T-helper 9 cell (primary cell): Measurements from ENCODE around the gene LYZL1.
"Not testable (repeated sequence)": the region's sequence is repeated elsewhere in the genome, so short reads cannot be mapped to it uniquely, and the experiment has no call there.

Experiments
- DNase-seq: peaks from one replicate; pipeline ENCODE4 v3.0.0-alpha.2; 2020

LYZL1 gene

GRCh38 chr10:29265210-29265768 is 23.6 kb upstream of the LYZL1 start:
- no peak for DNase-seq

DNA sequence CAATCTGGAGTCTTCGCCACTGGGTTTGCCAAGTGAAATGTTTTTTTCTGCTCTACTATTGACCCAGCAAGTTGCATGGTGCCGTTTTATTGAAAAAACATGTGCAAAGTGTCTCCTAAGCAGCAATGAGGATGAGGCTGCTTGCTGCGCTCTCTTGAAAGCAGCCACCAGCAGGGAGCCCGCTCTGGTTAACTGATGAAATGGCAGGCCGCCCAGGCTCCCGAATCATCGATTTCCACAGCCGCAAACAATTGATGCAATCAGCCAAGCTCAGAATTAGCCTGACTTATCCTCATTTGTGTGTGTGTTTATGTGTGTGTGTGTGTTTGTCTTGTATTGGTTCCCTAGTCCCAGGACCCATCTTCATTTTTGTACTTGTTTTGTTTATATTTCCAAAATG is 22.2 kb upstream of the LYZL1 start:
- DNase-seq, result no peak

- no peak for DNase-seq
These were observed 20.9 kb upstream of the LYZL1 start for GRCh38 chr10:29268011-29268410.

DNA sequence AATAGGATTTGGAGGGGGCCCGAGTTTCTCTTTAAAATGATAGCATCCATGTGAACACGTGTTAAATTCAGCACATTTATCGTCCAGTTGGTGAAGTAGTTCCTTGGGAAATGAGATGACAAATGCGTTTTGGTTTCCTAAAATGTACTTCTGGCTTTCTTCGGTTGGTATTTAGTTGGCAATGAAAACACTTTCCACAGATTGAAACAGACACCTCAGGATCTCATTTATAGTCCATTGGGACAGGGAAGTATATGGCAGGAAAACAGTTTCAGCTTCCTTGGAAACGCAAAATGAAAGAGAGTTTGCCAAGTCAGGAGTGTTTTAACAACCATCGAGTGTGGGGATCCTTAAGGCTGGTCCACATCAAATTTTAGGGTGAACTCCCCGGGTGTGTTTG is 19.4 kb upstream of the LYZL1 start:
- no peak for DNase-seq

DNA sequence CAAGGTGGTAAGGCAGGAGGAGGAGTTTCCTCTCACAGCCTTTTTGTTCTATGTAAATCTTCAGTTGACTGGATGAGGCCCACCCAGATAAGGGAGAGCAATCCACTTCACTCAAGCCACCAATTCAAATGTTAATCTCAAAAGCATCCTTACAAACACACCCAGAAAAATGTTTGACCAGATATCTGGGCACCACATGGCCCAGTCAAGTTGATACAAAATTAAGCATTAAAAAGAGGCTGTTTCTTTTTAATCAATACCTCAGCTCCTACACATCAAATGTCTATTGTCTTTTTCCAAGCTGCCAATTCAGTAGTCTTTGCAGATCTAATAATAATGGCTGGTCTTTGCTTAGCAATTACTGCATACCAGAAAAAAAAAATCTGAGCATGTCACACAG is 18.0 kb upstream of the LYZL1 start:
- DNase-seq, result no peak

GRCh38 chr10:29271877-29272276 is 17.0 kb upstream of the LYZL1 start:
- DNase-seq, result no peak

DNA sequence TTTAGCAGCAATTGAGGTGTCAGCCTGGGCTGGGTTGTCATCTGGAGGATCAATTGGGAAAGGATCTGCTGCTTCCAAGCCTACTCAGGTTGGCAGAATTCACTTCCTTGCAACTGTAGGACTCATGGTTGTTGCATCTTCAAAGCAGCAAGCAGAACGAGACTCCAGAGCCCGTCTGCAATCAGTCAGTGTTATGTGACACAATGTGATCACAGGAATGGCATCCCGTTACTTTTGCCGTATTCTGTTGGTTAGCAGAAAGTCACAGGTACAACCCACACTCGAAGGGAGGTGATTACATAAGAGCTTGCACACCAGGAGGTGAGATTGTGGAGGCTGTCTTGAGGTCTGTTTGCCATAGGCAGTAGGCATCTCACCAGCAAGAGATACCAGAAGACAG is 15.4 kb upstream of the LYZL1 start:
- DNase-seq, result no peak

DNA sequence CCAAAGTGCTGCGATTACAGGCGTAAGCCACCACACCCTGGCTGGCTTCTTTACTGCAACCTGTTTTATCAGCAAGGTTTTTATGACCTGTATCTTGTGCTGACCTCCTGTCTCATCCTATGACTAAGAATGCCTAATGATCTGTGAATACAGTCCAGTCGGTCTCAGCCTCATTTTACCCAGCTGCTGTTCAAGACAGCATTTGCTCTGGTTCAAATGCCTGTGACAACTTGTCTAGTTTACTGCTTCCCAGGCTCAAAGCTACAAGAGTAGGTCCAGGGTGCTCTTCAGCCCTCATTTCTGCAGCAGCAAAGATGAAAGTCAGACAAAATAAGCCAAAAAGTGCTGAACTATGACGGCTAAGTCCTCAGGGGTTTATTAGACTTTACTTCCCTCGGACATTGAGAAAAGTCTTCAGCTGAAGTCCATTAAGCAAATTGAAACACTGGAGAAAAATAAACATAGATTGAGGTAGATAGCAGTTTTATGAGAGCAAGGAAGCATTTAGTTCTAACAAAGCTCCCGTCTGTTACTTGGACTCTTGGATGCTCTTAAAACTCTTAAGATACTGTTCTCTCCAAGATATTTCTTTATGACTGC is 12.5 kb upstream of the LYZL1 start:
- DNase-seq, result no peak

DNA sequence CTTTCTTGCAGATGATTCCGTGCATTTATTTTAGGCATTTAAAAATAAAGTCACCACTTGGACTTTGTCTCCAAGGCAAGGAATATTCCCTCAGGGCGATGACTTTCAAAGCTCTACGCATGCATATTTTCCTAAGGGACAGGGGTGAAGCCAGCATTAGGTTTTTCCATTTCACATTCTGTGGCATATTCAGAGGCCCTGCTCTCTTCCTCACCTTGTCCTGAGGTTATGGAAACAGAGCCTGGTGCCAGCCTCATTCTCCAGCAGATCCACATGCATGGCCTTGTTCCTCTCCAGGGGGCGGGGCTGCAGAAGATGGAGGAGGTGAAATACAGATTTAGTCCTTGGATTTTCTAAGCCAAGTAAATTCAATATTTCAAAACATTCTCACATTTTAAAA is 11.6 kb upstream of the LYZL1 start:
- no peak for DNase-seq

DNA sequence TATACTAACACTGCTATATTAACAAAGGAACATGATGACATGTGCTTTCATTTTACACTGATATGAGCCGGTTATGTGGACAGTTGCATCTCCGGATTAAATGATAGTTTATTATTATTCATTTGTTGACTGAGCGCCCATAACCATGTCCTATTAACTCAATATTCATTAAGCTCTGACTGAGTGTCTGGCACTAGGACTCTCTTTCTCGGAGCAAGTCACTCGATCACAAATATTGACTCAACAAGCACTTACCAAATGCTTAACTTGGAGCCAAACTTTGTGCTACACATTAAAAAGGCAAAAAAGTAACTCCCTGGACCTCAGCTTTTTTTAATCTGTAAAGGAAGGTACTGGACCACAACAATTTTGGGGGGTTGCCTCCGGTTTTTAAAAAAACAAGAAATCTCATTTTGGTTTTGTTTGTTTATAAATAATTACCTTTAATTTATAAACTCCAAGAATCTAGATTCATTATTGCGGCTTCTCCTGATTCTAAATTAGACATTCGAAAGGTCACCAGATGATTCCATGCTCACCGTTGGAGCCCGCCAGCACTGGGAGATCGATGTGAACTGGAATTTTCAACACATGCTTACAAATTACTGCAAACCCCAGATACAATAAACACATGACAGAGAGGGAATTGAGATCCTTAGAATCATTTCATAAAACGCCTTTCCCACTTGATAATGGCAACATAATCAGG is 8.9 kb upstream of the LYZL1 start:
- no peak for DNase-seq

GRCh38 chr10:29280488-29280840 is 8.4 kb upstream of the LYZL1 start:
- DNase-seq, result no peak

- no peak for DNase-seq
These were observed 3.2 kb upstream of the LYZL1 start for GRCh38 chr10:29285624-29286051.

GRCh38 chr10:29287635-29288034 is 1.2 kb upstream of the LYZL1 start:
- DNase-seq, result no peak

- not testable (repeated sequence) for DNase-seq
These were observed 2.7 kb downstream of the LYZL1 start for GRCh38 chr10:29291561-29291960.

DNA sequence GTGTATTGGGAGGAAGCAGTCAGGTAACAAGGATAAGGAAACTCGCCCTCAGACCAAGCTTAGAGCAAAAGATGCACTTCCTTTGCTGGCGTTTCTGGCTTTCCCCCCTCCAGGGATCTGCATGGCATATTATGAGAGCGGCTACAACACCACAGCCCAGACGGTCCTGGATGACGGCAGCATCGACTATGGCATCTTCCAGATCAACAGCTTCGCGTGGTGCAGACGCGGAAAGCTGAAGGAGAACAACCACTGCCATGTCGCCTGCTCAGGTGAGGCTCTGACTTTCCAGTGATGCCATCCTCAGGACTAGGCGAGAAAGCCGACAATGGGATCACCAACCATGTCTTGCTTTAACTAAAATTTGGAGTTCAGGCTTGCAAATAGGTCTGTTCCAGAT is 3.5 kb downstream of the LYZL1 start:
- not testable (repeated sequence) for DNase-seq

DNA sequence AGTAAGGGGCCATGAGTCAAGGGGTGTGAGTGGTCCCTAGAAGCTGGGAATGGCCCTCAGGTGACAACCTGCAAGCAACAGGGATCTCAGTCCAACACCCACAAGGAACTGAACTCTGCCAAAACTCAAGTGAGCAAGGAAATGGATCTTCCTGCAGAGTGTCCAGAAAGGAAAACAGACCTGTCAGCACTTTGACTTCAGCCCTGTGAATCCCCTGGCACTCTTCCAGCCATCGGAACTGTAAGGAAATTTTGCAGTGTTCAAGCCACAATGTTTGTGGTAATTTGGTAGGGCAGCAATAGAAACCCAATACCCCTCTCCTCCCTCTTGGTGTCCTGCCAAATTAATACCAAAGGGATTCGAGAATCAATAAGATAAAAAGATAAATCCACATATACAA is 6.9 kb downstream of the LYZL1 start:
- DNase-seq, result no peak

DNA sequence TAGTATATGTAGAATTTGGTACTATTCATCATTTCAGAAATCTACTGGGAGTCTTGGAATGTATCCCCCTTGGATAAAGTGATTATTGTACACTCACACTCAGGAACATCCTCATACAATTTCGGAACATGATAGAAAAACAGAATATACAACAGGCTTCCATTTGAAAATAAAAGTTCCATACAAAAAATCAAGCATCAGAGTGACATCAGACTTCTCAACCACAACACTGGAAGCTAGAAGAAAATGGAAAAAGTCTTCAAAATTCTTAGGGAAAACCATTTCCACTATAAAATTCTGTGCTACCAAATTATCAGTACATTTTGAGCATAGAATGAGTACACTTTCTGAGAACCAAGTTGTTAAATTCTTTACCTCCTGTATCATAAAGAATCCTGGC is 8.8 kb downstream of the LYZL1 start:
- no peak for DNase-seq

DNA sequence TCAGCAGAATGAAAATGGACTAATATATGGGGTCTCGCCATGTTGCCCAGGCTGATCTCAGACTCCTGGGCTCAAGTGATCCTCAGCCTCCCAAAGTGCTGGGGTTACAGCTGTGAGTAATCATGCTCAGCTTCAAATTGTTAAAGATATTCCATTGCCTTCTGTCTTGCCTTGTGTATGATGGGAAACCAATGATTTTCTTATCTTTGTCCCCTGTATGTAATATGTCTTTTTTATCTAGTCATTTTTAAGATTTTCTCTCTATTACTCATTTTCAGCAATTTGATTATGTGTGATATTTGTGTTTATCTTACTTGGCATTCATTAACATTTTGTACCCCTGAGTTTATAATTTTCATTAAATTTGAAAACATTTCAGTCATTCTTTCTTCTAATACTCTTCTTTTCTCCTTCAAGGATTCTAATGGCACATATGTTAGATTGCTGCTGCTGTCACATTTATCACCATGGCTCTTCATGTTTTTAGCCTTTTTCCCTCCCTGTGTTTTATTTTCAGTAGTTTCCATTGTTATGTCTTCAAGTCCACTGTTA is 12.6 kb downstream of the LYZL1 start:
- DNase-seq, result no peak

GRCh38 chr10:29302499-29302898 is 13.6 kb downstream of the LYZL1 start:
- DNase-seq, result no peak

DNA sequence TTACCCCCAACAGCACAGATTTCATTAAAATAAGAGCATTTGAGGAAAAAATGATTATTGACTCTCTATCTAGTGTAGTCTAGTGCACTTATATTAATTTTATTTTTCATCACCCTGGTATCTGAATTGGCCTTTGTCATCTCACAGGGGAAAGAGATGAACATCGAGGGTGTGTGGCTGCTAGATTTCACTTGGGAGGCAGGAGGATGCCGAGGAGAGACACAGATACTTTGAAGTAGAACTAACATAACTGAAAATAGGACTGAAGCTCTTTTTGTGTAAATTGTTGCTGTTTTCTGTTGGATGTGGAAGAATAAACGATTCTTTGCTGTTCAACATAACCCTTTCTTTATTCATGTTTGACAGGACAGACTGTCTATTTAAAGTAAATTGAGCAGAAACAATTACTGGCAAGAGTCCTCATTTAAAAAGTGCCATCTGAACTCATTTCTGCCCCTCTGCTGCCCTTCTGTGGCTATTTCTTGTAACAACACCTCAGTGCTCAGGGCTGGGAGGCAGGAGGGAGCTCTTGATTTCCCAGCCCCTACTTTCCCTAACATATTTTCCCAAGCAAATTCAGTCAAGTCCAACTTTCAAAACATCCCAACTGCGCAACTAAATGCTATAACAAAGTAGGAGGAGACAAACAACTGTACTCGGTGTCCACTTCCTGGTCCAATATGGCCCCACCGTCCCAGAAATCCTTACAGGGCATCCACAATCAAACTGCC is 15.6 kb downstream of the LYZL1 start:
- no peak for DNase-seq

DNA sequence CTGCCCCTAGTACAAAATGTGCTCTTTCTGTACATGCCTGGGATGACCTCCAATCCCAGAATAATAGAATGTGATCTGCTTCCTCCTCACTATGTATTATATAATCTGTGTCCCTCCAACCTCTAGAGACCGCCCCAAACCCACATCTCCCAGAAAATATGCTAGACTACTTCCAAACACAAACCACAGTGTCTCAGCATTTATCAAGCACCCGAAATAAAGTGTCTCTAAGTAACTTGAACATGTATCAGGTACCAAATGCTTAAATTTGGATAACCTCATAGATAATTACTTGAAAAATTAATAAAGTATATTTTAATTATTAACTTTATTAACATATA is 16.1 kb downstream of the LYZL1 start:
- no peak for DNase-seq

- no peak for DNase-seq
These were observed 17.8 kb downstream of the LYZL1 start for GRCh38 chr10:29306688-29307087.

DNA sequence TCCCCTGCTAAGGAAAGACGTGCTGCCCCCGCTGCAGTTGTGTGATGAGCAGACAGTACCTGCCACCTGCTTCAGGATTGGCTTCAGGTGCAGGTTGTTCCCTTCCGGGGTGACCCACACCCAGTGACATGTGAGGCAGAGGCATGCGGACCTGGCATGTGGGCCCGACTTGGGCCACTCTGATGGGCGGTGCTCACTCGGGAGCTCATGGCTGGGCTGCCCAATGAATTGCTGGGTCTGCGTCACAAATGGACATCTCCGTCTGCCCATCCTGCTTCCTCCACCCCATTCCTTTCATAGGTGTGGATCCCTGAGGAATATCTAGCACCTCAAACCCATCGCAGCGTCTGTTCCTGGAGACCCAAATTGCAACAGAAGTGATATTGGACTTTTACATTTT is 19.3 kb downstream of the LYZL1 start:
- not testable (repeated sequence) for DNase-seq

DNA sequence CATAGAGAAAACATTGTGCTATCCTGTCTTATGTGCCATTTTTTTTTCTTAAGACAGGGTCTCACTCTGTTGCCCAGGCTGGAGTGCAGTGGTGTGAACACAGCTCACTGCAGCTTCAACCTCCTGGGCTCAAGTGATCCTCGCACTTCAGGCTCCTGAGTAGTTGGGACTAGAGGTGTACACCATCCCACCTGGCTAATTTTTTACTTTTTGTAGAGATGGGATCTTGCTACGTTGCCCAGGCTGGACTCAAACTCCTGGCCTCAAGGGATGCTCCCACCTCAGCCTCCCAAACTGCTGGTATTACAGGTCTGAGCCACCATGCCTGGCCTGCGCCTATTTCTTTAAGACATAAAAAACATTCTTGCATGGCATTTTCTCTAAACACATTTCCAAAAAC is 20.6 kb downstream of the LYZL1 start:
- no peak for DNase-seq
